H9 (cell line): ENCODE measurements around the gene SLC15A3. TPM values are rescaled to one million over a fixed set of nuclear protein-coding genes. Genes with fewer than 3 reads are reported as not detected.

Source experiments
- DNase-seq: peaks from one replicate; pipeline ENCODE4 v3.0.0-alpha.2; 2017
- H2AFZ ChIP-seq: one replicate; pipeline ENCODE4 v1.6.1; 2013; ENCODE audit warnings: mild to moderate bottlenecking, low read length, control low read depth, moderate library complexity
- H2AK5ac ChIP-seq: 2 replicates; pipeline ENCODE4 v1.6.1; 2013; ENCODE audit warnings: low read length, control low read depth, mixed read lengths; ENCODE audit not compliant: insufficient read length
- H2BK120ac ChIP-seq: one replicate; pipeline ENCODE4 v1.6.1; 2013; ENCODE audit warnings: low read depth, mild to moderate bottlenecking, low read length, control low read depth, inconsistent platforms; ENCODE audit not compliant: poor library complexity, severe bottlenecking
- H2BK12ac ChIP-seq: 2 replicates; pipeline ENCODE4 v1.6.1; 2013; ENCODE audit warnings: low read length, control low read depth, mixed read lengths, low read depth; ENCODE audit not compliant: insufficient read length
- H2BK15ac ChIP-seq: 2 replicates; pipeline ENCODE4 v1.6.1; 2013; ENCODE audit warnings: low read depth, low read length, control low read depth
- H2BK20ac ChIP-seq: one replicate; pipeline ENCODE4 v1.6.1; 2013; ENCODE audit warnings: low read depth, mild to moderate bottlenecking, low read length, control low read depth, inconsistent platforms; ENCODE audit not compliant: poor library complexity, severe bottlenecking
- H2BK5ac ChIP-seq: 2 replicates; pipeline ENCODE4 v1.6.1; 2013; ENCODE audit warnings: low read length, control low read depth, mixed read lengths; ENCODE audit not compliant: insufficient read length
- H3K14ac ChIP-seq: 2 replicates; pipeline ENCODE4 v1.6.1; 2013; ENCODE audit warnings: low read length, control low read depth; ENCODE audit not compliant: insufficient read depth
- H3K18ac ChIP-seq: 2 replicates; pipeline ENCODE4 v1.6.1; 2013; ENCODE audit warnings: low read depth, mild to moderate bottlenecking, mixed read lengths, low read length, control low read depth; ENCODE audit not compliant: insufficient read length
- H3K23ac ChIP-seq: 2 replicates; pipeline ENCODE4 v1.6.1; 2013; ENCODE audit warnings: low read length, control low read depth, mixed read lengths, low read depth; ENCODE audit not compliant: insufficient read length
- H3K23me2 ChIP-seq: 2 replicates; pipeline ENCODE4 v1.6.1; 2013; ENCODE audit warnings: low read depth, mild to moderate bottlenecking, mixed read lengths, low read length, control low read depth; ENCODE audit not compliant: insufficient read length, poor library complexity, severe bottlenecking
- H3K27ac ChIP-seq: 2 replicates; pipeline ENCODE4 v1.5.1; 2013; ENCODE audit warnings: low read length, control low read depth, mixed read lengths, low read depth; ENCODE audit not compliant: insufficient read length
- H3K27me3 ChIP-seq: 2 replicates; pipeline ENCODE4 v1.6.1; 2013; ENCODE audit warnings: low read length, control low read depth, inconsistent platforms; ENCODE audit not compliant: insufficient read depth
- H3K4ac ChIP-seq: 2 replicates; pipeline ENCODE4 v1.6.1; 2013; ENCODE audit warnings: low read depth, mild to moderate bottlenecking, control low read depth, inconsistent platforms, low read length, moderate library complexity
- H3K4me1 ChIP-seq: 2 replicates; pipeline ENCODE4 v1.6.1; 2013; ENCODE audit warnings: low read length, control low read depth, inconsistent platforms; ENCODE audit not compliant: insufficient read depth
- H3K4me2 ChIP-seq: 2 replicates; pipeline ENCODE4 v1.6.1; 2013; ENCODE audit warnings: low read length, control low read depth, mixed read lengths; ENCODE audit not compliant: insufficient read length, insufficient read depth
- H3K56ac ChIP-seq: 2 replicates; pipeline ENCODE4 v1.6.1; 2013; ENCODE audit warnings: low read depth, mild to moderate bottlenecking, mixed read lengths, low read length, control low read depth; ENCODE audit not compliant: insufficient read length
- H3K79me1 ChIP-seq: 2 replicates; pipeline ENCODE4 v1.6.1; 2013; ENCODE audit warnings: low read depth, mild to moderate bottlenecking, moderate library complexity, low read length, control low read depth, inconsistent platforms; ENCODE audit not compliant: insufficient read depth, poor library complexity, severe bottlenecking
- H3K79me2 ChIP-seq: 2 replicates; pipeline ENCODE4 v1.6.1; 2013; ENCODE audit warnings: low read length, control low read depth, inconsistent platforms; ENCODE audit not compliant: insufficient read depth
- H3K9ac ChIP-seq: 2 replicates; pipeline ENCODE4 v1.6.1; 2013; ENCODE audit warnings: low read length, control low read depth, mixed read lengths; ENCODE audit not compliant: insufficient read length; ENCODE audit errors: extremely low read depth
- H3K9me3 ChIP-seq: one replicate; pipeline ENCODE4 v1.6.1; 2013; ENCODE audit warnings: low read depth, low read length, inconsistent platforms; ENCODE audit not compliant: control insufficient read depth
- H3T11ph ChIP-seq: one replicate; pipeline ENCODE4 v1.6.1; 2013; ENCODE audit warnings: mild to moderate bottlenecking, low read length, control low read depth, inconsistent platforms
- H4K20me1 ChIP-seq: one replicate; pipeline ENCODE4 v1.6.1; 2013; ENCODE audit not compliant: control insufficient read depth, insufficient read length, insufficient read depth
- H4K5ac ChIP-seq: 2 replicates; pipeline ENCODE4 v1.6.1; 2013; ENCODE audit warnings: low read depth, mild to moderate bottlenecking, mixed read lengths, low read length, control low read depth; ENCODE audit not compliant: insufficient read length
- H4K8ac ChIP-seq: replicated peaks from 2 replicates; pipeline ENCODE4 v1.6.1; 2013; ENCODE audit warnings: low read length, control low read depth, mixed read lengths, low read depth; ENCODE audit not compliant: insufficient read length
- H4K91ac ChIP-seq: 2 replicates; pipeline ENCODE4 v1.6.1; 2013; ENCODE audit warnings: low read depth, mild to moderate bottlenecking, moderate library complexity, mixed read lengths, low read length, control low read depth; ENCODE audit not compliant: insufficient read length
- H3K27ac Mint-ChIP-seq, 3 experiments: 2 replicates in 2 of 3; 3 replicates in 1 of 3; pipeline ENCODE4 v1.8.0; 2020 to 2021; ENCODE audit warnings: mixed read lengths in 3 of 3, mild to moderate bottlenecking in 1 of 3, moderate library complexity in 1 of 3
- H3K27me3 Mint-ChIP-seq: 2 replicates; pipeline ENCODE4 v1.8.0; 2021; ENCODE audit warnings: low read depth, mild to moderate bottlenecking, moderate library complexity, mixed read lengths
- H3K36me3 Mint-ChIP-seq, 3 experiments: 2 replicates in 2 of 3; 3 replicates in 1 of 3; pipeline ENCODE4 v1.8.0; 2020 to 2021; ENCODE audit warnings: low read depth in 3 of 3, mixed read lengths in 3 of 3; ENCODE audit not compliant: insufficient read depth in 1 of 3
- H3K4me1 Mint-ChIP-seq, 2 experiments: 2 replicates each; pipeline ENCODE4 v1.8.0; 2020; ENCODE audit warnings: mixed read lengths in 2 of 2
- H3K4me3 Mint-ChIP-seq, 2 experiments: 2 replicates in 1 of 2; 3 replicates in 1 of 2; pipeline ENCODE4 v1.8.0; 2020 to 2021; ENCODE audit warnings: mild to moderate bottlenecking in 2 of 2, mixed read lengths in 2 of 2, moderate library complexity in 1 of 2
- H3K9me3 Mint-ChIP-seq, 2 experiments: 2 replicates in 1 of 2; 3 replicates in 1 of 2; pipeline ENCODE4 v1.8.0; 2020; ENCODE audit warnings: mild to moderate bottlenecking in 2 of 2, mixed read lengths in 2 of 2, moderate library complexity in 1 of 2
- WGBS: extraction: QIAGEN DNeasy Blood & Tissue Kit; methylation state at CpG from one replicate; pipeline ENCODE4 v1.1.7; 2013; ENCODE audit warnings: missing lambda C conversion rate, low lambda C conversion rate, mixed read lengths; ENCODE audit not compliant: insufficient read length; ENCODE audit errors: extremely low coverage; 5-methylcytosine and 5-hydroxymethylcytosine counted together
- total RNA-seq: library from RNA; stranded (reverse); gene quantifications from 2 replicates; pipeline ENCODE4 v1.2.1, GENCODE V29; 2021
- TF ChIP-seq, protein P1 (sequence below): fragments of 200-600 bp; sonication (generic); conservative IDR thresholded peaks from 3 replicates; pipeline ENCODE4 v1.8.0; 2021; ENCODE audit warnings: antibody characterized with exemption, mild to moderate bottlenecking

Gene SLC15A3
- total RNA-seq, 1 experiment from 2014 or later, result 7.0 TPM

DNA sequence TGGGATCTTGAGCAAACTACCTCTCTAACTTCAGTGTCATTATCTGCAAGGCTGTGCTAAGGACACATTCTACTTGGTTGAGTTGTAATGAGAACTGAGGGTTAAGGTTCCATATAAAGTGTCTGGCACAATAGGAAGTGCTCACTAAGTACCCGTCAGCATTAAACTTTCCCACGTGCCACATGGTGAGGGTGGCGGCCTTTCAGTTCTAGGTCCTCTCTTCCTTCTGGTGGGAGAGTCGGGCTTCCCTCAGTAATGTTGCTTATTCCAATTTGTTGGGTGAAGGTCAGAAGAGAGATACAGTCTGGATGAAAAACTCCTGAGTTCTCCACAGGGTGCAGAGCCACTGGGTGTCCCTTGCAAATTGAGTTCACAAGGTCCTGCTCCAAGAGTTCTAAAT, 14.9 kb upstream of the SLC15A3 start:
- H3K4me2 ChIP-seq, result no peak overlapping the region
- Mint-ChIP-seq H3K4me3 (no peak overlapping the region), H3K4me1 (no peaks in the 10 kb centered on the region), H3K36me3 (peaks cover 0 to 7% (median 6%) of the 10 kb centered on the region in 3 experiments; a peak in 5 of 7 replicates), H3K27ac (no peak overlapping the region), H3K9me3 (peaks cover 12 to 22% of the 10 kb centered on the region in 2 experiments), H3K27me3 (peaks cover 31% of the 10 kb centered on the region)
- no peak overlapping the region for H3K18ac ChIP-seq
- H3K23ac ChIP-seq, result no peak overlapping the region
- no peak overlapping the region for H2AFZ ChIP-seq
- no peaks in the 10 kb centered on the region for H3K4me1 ChIP-seq
- H3K4ac ChIP-seq, result no peak overlapping the region
- no peaks in the 10 kb centered on the region for H3K23me2 ChIP-seq
- no peaks in the 10 kb centered on the region for H4K20me1 ChIP-seq
- H3K56ac ChIP-seq, result no peak overlapping the region
- H4K91ac ChIP-seq, result no peak overlapping the region
- H2BK120ac ChIP-seq, result no peak overlapping the region
- H4K5ac ChIP-seq, result no peak overlapping the region
- H3K27me3 ChIP-seq, result no peaks in the 10 kb centered on the region; the same call in 1 of the 2 replicates
- H3K79me1 ChIP-seq, result no peaks in the 10 kb centered on the region
- no peak overlapping the region for H2BK12ac ChIP-seq
- H3K9me3 ChIP-seq, result no peaks in the 10 kb centered on the region
- whole genome bisulfite sequencing, result no CpG with 5 or more reads among the region's 4 CpGs
- no peak for DNase-seq
- H3K79me2 ChIP-seq, result no peaks in the 10 kb centered on the region
- no peak overlapping the region for H2AK5ac ChIP-seq
- H3K9ac ChIP-seq, result no peak overlapping the region
- H2BK5ac ChIP-seq, result no peak overlapping the region
- H3K14ac ChIP-seq, result no peak overlapping the region
- H4K8ac ChIP-seq, result no peak overlapping the region
- TF ChIP-seq, protein P1, sequence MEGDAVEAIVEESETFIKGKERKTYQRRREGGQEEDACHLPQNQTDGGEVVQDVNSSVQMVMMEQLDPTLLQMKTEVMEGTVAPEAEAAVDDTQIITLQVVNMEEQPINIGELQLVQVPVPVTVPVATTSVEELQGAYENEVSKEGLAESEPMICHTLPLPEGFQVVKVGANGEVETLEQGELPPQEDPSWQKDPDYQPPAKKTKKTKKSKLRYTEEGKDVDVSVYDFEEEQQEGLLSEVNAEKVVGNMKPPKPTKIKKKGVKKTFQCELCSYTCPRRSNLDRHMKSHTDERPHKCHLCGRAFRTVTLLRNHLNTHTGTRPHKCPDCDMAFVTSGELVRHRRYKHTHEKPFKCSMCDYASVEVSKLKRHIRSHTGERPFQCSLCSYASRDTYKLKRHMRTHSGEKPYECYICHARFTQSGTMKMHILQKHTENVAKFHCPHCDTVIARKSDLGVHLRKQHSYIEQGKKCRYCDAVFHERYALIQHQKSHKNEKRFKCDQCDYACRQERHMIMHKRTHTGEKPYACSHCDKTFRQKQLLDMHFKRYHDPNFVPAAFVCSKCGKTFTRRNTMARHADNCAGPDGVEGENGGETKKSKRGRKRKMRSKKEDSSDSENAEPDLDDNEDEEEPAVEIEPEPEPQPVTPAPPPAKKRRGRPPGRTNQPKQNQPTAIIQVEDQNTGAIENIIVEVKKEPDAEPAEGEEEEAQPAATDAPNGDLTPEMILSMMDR, result no peak
- no peak overlapping the region for H3T11ph ChIP-seq
- no peak overlapping the region for H2BK15ac ChIP-seq
- no peak overlapping the region for H3K27ac ChIP-seq
- H2BK20ac ChIP-seq, result no peak overlapping the region
